Measurements from ENCODE around the gene DIDO1. TPM values are rescaled to one million over a fixed set of nuclear protein-coding genes. Genes with fewer than 3 reads are reported as not detected.

DIDO1 gene
- total and polyA plus RNA-seq, 2 of the 4 experiments (the other 2 are of a cell fraction) = 21.8 to 28.1 TPM

- Histone ChIP-seq H3K14ac (replicated peaks; ENCODE audit: low read depth, low read length) (no peak overlapping the region), H3K18ac (ENCODE audit: low read depth, low read length) (no peak overlapping the region), H2AK5ac (ENCODE audit: low read depth, low read length) (no peak overlapping the region), H3K9me1 (ENCODE audit: insufficient read depth, low read length) (peaks cover 3% of the 10 kb centered on the region), H2BK5ac (ENCODE audit: low read depth, low read length, poor library complexity, severe bottlenecking) (no peak overlapping the region), H3K27ac (ENCODE audit: insufficient read depth, low read length) (no peak overlapping the region), H3K4me3 (ENCODE audit: insufficient read depth, low read depth, low read length) (no peak overlapping the region), H3K9ac (ENCODE audit: low read depth, low read length) (no peak overlapping the region), H2BK120ac (ENCODE audit: low read depth, low read length) (no peak overlapping the region), H3K23ac (ENCODE audit: low read depth, low read length) (no peak overlapping the region), H2BK20ac (ENCODE audit: low read depth, low read length) (no peak overlapping the region), H4K5ac (ENCODE audit: low read depth, low read length) (no peak overlapping the region), H2BK15ac (ENCODE audit: low read depth, low read length) (no peak overlapping the region), H3K4me1 (ENCODE audit: control insufficient read depth, insufficient read depth, low read length) (peaks cover 11% of the 10 kb centered on the region), H3K9me3 (ENCODE audit: control insufficient read depth, insufficient read depth, low read length) (no peaks in the 10 kb centered on the region), H3K79me1 (ENCODE audit: low read depth in 1 of 2, low read length in 2 of 2) (peaks cover 13 to 69% of the 10 kb centered on the region in 2 experiments), H4K91ac (ENCODE audit: insufficient read depth, low read depth, low read length) (no peak overlapping the region), H3K4ac (ENCODE audit: low read depth, low read length) (no peak overlapping the region), H4K8ac (ENCODE audit: low read depth in 2 of 2, low read length in 2 of 2) (no peak overlapping the region), H3K27me3 (ENCODE audit: control insufficient read depth, insufficient read depth, low read length) (no peaks in the 10 kb centered on the region), H3K4me2 (ENCODE audit: low read depth, low read length) (no peak overlapping the region), H2AK9ac (replicated peaks; ENCODE audit: low read depth, low read length, poor library complexity) (no peak overlapping the region), H2AFZ (replicated peaks; ENCODE audit: low read length, poor library complexity) (no peak overlapping the region), H3K36me3 (ENCODE audit: control insufficient read depth, insufficient read depth, low read length) (peaks cover 49% of the 10 kb centered on the region), H4K20me1 (ENCODE audit: insufficient read depth, low read length) (peaks cover 21% of the 10 kb centered on the region), H3K56ac (ENCODE audit: extremely low read depth, insufficient read depth, low read length) (no peak overlapping the region)
- POLR2A ChIA-PET (ENCODE audit: unreplicated experiment) = no interaction called here
- dilution Hi-C loops (cut with HindIII; ENCODE audit: low sequenced_read_pairs, unreplicated experiment) (no loop called here), in situ Hi-C loops (cut with MboI; ENCODE audit: low sequenced_read_pairs) (no loop called here), intact Hi-C loops (cut with micrococcal nuclease) (no loop called here)
- CTCF ChIA-PET = no interaction called here
- WGBS, 2 experiments (ENCODE audit: extremely low coverage in 2 of 2, insufficient read length in 1 of 2) = 96% methylated on average over 14 of the region's 16 CpGs; no CpG with 5 or more reads in 1 of the 2 experiments
- no peak for TF ChIP-seq SMC3 (IDR thresholded peaks at IDR 0.05; ENCODE audit: low read depth, low read length)
- no peak for TF ChIP-seq CHD1 (IDR thresholded peaks at IDR 0.05; ENCODE audit: low read depth, low read length)
- TF ChIP-seq MXI1 (IDR thresholded peaks at IDR 0.05; ENCODE audit: borderline replicate concordance, low read depth, low read length) = no peak
- no peak for TF ChIP-seq MAFK (IDR thresholded peaks at IDR 0.05; ENCODE audit: low read depth, low read length)
- no peak for TF ChIP-seq USF2 (IDR thresholded peaks at IDR 0.05; ENCODE audit: low read depth, low read length)
- TF ChIP-seq CTCF (conservative IDR thresholded peaks at IDR 0.05; ENCODE audit: low read depth, low read length) = no peak
- no peak for TF ChIP-seq BHLHE40 (IDR thresholded peaks at IDR 0.05; ENCODE audit: low read depth, low read length)
- no peak for TF ChIP-seq RAD21 (IDR thresholded peaks at IDR 0.05; ENCODE audit: low read length)
- no peak for TF ChIP-seq POLR2A (IDR thresholded peaks at IDR 0.05; ENCODE audit: low read depth, low read length)
- DNase-seq (no peak), ATAC-seq (ENCODE audit: low read depth) (no peak)
- BruUV-seq (replicated peaks) = no TSS peak
Measured at GRCh38 chr20:62896526-62896925, 29.8 kb downstream of the DIDO1 start.

Measured in IMR-90 (cell line).